ENCODE data around the gene RPS17.

The RPS17 gene

DNA sequence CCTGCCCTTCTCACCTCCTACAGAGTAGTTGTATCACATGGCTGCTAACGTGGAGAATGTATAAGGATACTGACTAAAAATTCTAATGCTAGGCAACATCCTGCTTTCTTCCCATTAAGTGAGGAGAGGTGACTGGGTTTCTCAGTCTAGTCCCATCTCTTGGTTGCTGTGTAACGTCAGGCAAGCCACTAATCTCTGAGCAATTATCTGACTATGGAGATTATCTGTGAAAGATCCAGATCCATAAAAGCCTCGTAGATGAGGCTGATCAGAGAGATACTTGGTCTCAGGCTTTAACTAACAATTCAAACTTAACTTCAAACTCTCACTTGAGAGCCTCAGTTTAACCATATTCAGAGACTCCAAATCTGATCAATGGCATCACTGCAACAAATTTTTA is 4.7 kb upstream of the RPS17 start:
- Mint-ChIP-seq H3K27ac (no peak overlapping the region), H3K4me3 (no peak overlapping the region), H3K27me3 (ENCODE audit: low read depth, poor library complexity) (peaks cover 10% of the 10 kb centered on the region), H3K36me3 (ENCODE audit: low read depth) (no peaks in the 10 kb centered on the region), H3K4me1 (peaks cover 22% of the 10 kb centered on the region), H3K9me3 (no peaks in the 10 kb centered on the region)
- no peak for DNase-seq
- no peak for TF ChIP-seq CTCF (IDR thresholded peaks at IDR 0.05)

- DNase-seq = no peak
- H3K27me3 Mint-ChIP-seq (ENCODE audit: low read depth, poor library complexity) = peaks cover 10% of the 10 kb centered on the region
Measured at GRCh38 chr15:82544431-82544830, 4.2 kb upstream of the RPS17 start.

GRCh38 chr15:82543160-82543559 is 2.9 kb upstream of the RPS17 start:
- peaks cover 33% of the 10 kb centered on the region for H3K4me1 Mint-ChIP-seq
- H3K27me3 Mint-ChIP-seq (ENCODE audit: low read depth, poor library complexity) = peaks cover 8% of the 10 kb centered on the region
- no peak for TF ChIP-seq CTCF (IDR thresholded peaks at IDR 0.05)
- H3K36me3 Mint-ChIP-seq (ENCODE audit: low read depth) = peaks cover 10% of the 10 kb centered on the region
- no peak for DNase-seq
- H3K4me3 Mint-ChIP-seq = peak overlapping the region; percentile 39
- H3K9me3 Mint-ChIP-seq = no peaks in the 10 kb centered on the region
- no peak overlapping the region for H3K27ac Mint-ChIP-seq

More at GRCh38 chr15:82544431-82544830, 4.2 kb upstream of the RPS17 start:
- no peaks in the 10 kb centered on the region for H3K36me3 Mint-ChIP-seq (ENCODE audit: low read depth)
- H3K27ac Mint-ChIP-seq = no peak overlapping the region
- H3K9me3 Mint-ChIP-seq = no peaks in the 10 kb centered on the region
- no peak overlapping the region for H3K4me3 Mint-ChIP-seq
- peaks cover 22% of the 10 kb centered on the region for H3K4me1 Mint-ChIP-seq
- TF ChIP-seq CTCF (IDR thresholded peaks at IDR 0.05) = no peak

DNA sequence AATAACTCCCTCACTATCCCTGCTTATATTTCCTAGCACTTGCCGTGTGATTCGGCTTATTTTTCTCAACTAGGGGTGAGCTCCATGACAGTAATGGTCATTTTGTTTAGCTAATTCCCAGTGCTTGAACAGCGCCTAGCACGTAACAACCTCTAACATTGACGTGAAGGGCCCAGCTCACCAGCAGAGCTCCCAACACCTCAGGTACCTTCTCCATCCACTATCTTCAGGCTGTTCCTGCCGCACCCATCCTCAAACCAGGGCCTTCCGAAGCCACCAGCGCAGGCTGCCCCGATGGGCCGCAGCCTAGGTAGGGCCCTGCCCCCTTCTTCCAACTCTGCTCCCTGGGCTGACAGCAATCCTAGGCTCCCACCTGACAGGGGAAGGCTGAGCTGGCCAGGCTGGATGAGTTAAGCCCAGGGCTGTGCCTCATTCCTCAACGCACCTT is 751 bp upstream of the RPS17 start:
- Mint-ChIP-seq H3K27ac (peak overlapping the region; percentile 89), H3K4me3 (peak overlapping the region; percentile 96), H3K9me3 (no peaks in the 10 kb centered on the region), H3K27me3 (ENCODE audit: low read depth, poor library complexity) (peaks cover 7% of the 10 kb centered on the region), H3K4me1 (peaks cover 54% of the 10 kb centered on the region), H3K36me3 (ENCODE audit: low read depth) (peaks cover 32% of the 10 kb centered on the region)
- no peak for DNase-seq
- TF ChIP-seq CTCF (IDR thresholded peaks at IDR 0.05) = no peak

DNA sequence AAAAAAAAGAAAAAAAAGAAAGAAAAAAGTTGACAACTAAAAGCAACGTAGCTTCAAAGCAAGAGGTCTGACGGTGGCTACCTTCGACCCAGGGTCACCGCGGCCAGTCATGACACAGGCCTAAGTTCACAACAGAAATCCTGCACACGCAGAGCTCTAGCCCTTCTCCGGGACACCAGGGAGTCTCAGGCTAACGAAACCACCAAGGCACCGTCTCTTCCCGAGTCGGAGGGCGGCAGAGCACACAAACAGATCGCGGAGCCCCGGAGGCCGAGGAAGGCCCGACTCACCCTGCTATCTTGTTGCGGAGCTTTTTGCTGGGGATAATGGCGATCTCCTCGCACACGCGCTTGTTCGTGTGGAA is 584 bp downstream of the RPS17 start:
- H3K4me1 Mint-ChIP-seq = peaks cover 54% of the 10 kb centered on the region
- DNase-seq = peak; percentile 21
- peaks cover 45% of the 10 kb centered on the region for H3K36me3 Mint-ChIP-seq (ENCODE audit: low read depth)
- no peak for TF ChIP-seq CTCF (IDR thresholded peaks at IDR 0.05)
- peak overlapping the region; percentile 97 for H3K27ac Mint-ChIP-seq
- no peaks in the 10 kb centered on the region for H3K9me3 Mint-ChIP-seq
- no peaks in the 10 kb centered on the region for H3K27me3 Mint-ChIP-seq (ENCODE audit: low read depth, poor library complexity)
- H3K4me3 Mint-ChIP-seq = peak overlapping the region; percentile 96

DNA sequence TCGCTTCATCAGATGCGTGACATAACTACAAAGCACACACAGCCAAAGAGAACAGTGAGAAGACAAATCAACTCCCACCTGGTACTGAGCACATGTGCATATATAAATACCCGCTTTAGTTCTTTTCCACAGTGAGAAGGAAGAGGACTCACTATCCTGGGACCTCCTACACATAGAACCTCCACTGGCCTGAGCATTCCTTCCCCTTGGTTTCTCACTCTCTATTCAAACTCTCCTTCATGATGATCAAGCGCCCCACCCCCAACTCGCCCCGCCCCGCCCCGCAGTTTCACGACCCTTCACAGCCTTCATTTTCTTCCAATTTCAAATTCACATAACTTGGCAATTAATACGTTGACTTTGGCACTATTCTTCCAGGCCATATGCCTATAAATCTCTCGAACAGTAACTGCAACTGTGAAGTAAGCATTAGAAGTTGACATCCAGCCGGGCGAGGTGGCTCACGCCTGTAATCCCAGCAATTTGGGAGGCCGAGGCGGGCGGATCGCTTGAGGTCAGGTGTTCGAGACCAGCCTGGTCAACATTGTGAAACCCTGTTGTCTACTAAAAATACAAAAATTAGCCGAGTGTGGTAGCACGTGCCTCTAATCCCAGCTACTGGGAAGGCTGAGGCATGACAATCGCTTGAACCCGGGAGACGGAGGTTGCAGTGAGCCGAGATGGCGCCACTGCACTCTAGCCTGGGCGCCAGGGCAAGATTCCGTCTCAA is 1.1 kb downstream of the RPS17 start:
- peak; percentile 20 for DNase-seq
- peaks cover 51% of the 10 kb centered on the region for H3K36me3 Mint-ChIP-seq (ENCODE audit: low read depth)
- no peak for TF ChIP-seq CTCF (IDR thresholded peaks at IDR 0.05)
- peaks cover 54% of the 10 kb centered on the region for H3K4me1 Mint-ChIP-seq
- no peaks in the 10 kb centered on the region for H3K27me3 Mint-ChIP-seq (ENCODE audit: low read depth, poor library complexity)
- peak overlapping the region; percentile 96 for H3K4me3 Mint-ChIP-seq
- peak overlapping the region; percentile 97 for H3K27ac Mint-ChIP-seq
- no peaks in the 10 kb centered on the region for H3K9me3 Mint-ChIP-seq
